Activated T-helper 1 cell treated with anti-CD3 and anti-CD28 coated beads, Interleukin-12 subunit alpha, Interleukin-12 subunit beta, Interleukin-2, Interleukin-4 antibody, amounts not matched to agents 30 ng/mL and 10 ng/mL and 1 ng/mL, durations not matched to agents 14 hours and 24 hours and 36 hours (primary cell): Measurements from ENCODE around the gene CLMN. TPM values are rescaled to one million over a fixed set of nuclear protein-coding genes. Genes with fewer than 3 reads are reported as not detected.

Source experiments
- DNase-seq: peaks from one replicate; pipeline ENCODE4 v3.0.0; 2021; ENCODE audit warnings: low spot score
- H3K27ac Mint-ChIP-seq: one replicate; pipeline ENCODE4 v1.8.0; 2021; ENCODE audit warnings: mild to moderate bottlenecking, mixed read lengths
- H3K27me3 Mint-ChIP-seq: one replicate; pipeline ENCODE4 v1.8.0; 2022; ENCODE audit warnings: mild to moderate bottlenecking, moderate library complexity, mixed read lengths; ENCODE audit not compliant: insufficient read depth
- H3K36me3 Mint-ChIP-seq: one replicate; pipeline ENCODE4 v1.8.0; 2021; ENCODE audit warnings: low read depth, mixed read lengths
- H3K4me1 Mint-ChIP-seq: one replicate; pipeline ENCODE4 v1.8.0; 2021; ENCODE audit warnings: low read depth, mixed read lengths
- H3K4me3 Mint-ChIP-seq: one replicate; pipeline ENCODE4 v1.8.0; 2021; ENCODE audit warnings: mild to moderate bottlenecking, moderate library complexity, mixed read lengths
- H3K9me3 Mint-ChIP-seq: one replicate; pipeline ENCODE4 v1.8.0; 2021; ENCODE audit warnings: mixed read lengths
- intact Hi-C: fragments of 100-400 bp; cut with micrococcal nuclease; formaldehyde crosslinking; loops from one replicate; pipeline ENCODE4 v1.15.1; 2024
- total RNA-seq: library from RNA; stranded (reverse); gene quantifications from 2 replicates; pipeline ENCODE4 v1.2.3, GENCODE V29; 2022

CLMN gene
- total RNA-seq, 1 donor from 2014 or later = 0.80 TPM

- DNase-seq = no peak
- Mint-ChIP-seq H3K4me1 (no peaks in the 10 kb centered on the region), H3K27me3 (no peaks in the 10 kb centered on the region), H3K27ac (no peak overlapping the region), H3K9me3 (no peaks in the 10 kb centered on the region), H3K4me3 (no peak overlapping the region), H3K36me3 (no peaks in the 10 kb centered on the region)
- intact Hi-C loops = no loop called here
Measured at GRCh38 chr14:95225251-95225887, 94.3 kb downstream of the CLMN start.

DNA sequence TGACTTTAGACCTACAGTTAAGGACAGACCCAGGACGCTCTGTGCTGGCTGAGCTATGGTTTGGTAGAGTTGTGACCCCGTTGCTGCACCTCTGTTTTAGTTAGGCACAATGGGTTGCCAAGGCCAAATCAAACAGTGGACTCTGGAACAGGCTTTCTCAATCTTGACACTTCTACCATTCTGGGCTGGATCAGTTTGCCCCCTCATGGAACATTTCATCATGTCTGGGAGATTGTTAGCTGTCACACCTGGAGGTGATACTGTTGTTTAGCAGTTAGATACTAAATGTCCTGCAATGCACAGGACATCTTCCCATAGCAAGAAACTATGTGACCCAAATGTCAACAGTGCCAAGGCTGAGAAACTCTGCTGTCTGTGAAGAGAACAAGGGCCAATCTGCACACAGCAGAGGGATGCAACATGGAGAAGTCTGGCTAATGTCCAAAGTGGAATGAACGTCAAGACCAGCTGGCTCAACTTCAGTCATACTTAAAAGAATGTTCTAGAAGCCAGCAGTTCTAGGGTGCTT is 96.8 kb downstream of the CLMN start:
- intact Hi-C loops = no loop called here
- no peaks in the 10 kb centered on the region for H3K9me3 Mint-ChIP-seq
- H3K27ac Mint-ChIP-seq = no peak overlapping the region
- H3K36me3 Mint-ChIP-seq = no peaks in the 10 kb centered on the region
- no peak overlapping the region for H3K4me3 Mint-ChIP-seq
- no peaks in the 10 kb centered on the region for H3K4me1 Mint-ChIP-seq
- H3K27me3 Mint-ChIP-seq = no peaks in the 10 kb centered on the region
- no peak for DNase-seq

GRCh38 chr14:95222151-95222631 is 97.5 kb downstream of the CLMN start:
- Mint-ChIP-seq H3K4me1 (no peaks in the 10 kb centered on the region), H3K27ac (no peak overlapping the region), H3K9me3 (no peaks in the 10 kb centered on the region), H3K4me3 (no peak overlapping the region), H3K27me3 (no peaks in the 10 kb centered on the region), H3K36me3 (no peaks in the 10 kb centered on the region)
- DNase-seq = no peak
- intact Hi-C loops = no loop called here

DNA sequence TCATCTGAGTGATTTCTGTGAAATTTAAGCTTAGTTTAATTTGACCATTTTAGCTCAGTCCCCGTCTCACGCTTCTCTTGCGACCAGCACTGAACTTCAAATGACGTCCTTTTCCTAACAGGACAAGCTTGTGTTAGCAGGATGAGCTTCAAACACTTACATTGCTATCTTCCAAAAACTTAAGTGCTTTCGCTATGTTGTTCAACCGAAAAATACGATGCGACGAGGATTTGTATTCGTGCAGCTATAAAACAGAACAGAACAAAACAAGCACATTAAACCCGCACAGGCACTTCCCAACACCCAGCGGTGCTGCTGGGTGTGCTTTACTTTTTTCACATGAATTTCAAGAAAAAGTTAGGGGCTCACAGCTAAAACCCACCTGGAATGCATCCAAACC is 98.2 kb downstream of the CLMN start:
- Mint-ChIP-seq H3K27ac (no peak overlapping the region), H3K4me1 (no peaks in the 10 kb centered on the region), H3K27me3 (no peaks in the 10 kb centered on the region), H3K4me3 (no peak overlapping the region), H3K9me3 (no peaks in the 10 kb centered on the region), H3K36me3 (no peaks in the 10 kb centered on the region)
- intact Hi-C loops = no loop called here
- DNase-seq = no peak

GRCh38 chr14:95220663-95221231 is 99.0 kb downstream of the CLMN start:
- Mint-ChIP-seq H3K9me3 (no peaks in the 10 kb centered on the region), H3K4me1 (no peaks in the 10 kb centered on the region), H3K4me3 (no peak overlapping the region), H3K27me3 (no peaks in the 10 kb centered on the region), H3K36me3 (no peaks in the 10 kb centered on the region), H3K27ac (no peak overlapping the region)
- DNase-seq = no peak
- intact Hi-C loops = no loop called here

GRCh38 chr14:95218472-95219193 is 101.1 kb downstream of the CLMN start:
- no peaks in the 10 kb centered on the region for H3K36me3 Mint-ChIP-seq
- intact Hi-C loops = no loop called here

DNA sequence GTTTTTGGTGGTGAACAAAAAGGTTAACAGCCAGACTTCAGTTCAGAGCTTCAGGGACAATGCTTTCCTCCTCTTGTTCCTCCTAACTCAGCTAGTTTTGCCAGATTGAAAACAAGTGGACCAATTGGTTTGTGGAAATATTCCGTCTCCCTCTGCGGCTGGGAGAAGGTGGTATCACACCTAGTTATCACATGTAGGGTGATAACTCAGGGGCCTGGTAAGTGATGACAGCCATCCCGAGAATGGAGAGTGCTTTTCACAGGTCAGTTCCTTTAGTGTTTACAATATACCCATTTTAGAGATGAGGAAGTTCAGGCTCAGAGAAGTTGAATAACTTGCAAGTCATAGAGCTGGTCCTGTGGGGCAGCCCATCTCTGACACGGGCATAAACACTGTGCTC is 101.7 kb downstream of the CLMN start:
- DNase-seq = no peak
- Mint-ChIP-seq H3K36me3 (no peaks in the 10 kb centered on the region), H3K27ac (no peak overlapping the region), H3K9me3 (no peaks in the 10 kb centered on the region), H3K27me3 (no peaks in the 10 kb centered on the region), H3K4me1 (no peaks in the 10 kb centered on the region), H3K4me3 (no peak overlapping the region)
- intact Hi-C loops = no loop called here

More at GRCh38 chr14:95218472-95219193, 101.1 kb downstream of the CLMN start:
- Mint-ChIP-seq H3K4me1 (no peaks in the 10 kb centered on the region), H3K9me3 (no peaks in the 10 kb centered on the region), H3K27ac (no peak overlapping the region), H3K4me3 (no peak overlapping the region), H3K27me3 (no peaks in the 10 kb centered on the region)
- DNase-seq = no peak

DNA sequence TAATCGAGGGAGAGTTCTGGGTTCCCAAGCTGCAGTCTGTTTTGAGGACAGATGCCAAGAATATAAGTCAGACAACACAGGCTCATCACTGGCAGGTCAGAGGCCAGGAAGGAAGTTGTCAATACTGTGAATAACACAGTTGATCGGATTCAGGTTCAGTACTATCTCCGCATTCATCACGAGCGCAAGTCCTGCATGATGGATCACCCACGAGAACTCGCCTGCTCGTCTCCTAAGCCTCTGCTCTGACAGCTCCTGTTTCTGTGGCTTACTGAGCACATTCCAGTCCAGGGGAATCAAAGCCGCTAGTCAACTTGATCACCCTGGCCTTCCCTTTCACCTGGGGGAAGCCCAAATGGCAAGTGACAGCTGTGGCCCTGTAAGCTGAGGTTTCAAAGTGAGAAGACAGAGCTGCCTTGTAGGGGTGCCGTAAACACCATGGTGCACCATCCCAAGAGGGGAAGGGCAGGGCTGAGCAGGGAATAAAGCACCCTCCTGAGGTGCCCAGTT is 102.3 kb downstream of the CLMN start:
- Mint-ChIP-seq H3K4me3 (no peak overlapping the region), H3K9me3 (no peaks in the 10 kb centered on the region)
- intact Hi-C loops = no loop called here

DNA sequence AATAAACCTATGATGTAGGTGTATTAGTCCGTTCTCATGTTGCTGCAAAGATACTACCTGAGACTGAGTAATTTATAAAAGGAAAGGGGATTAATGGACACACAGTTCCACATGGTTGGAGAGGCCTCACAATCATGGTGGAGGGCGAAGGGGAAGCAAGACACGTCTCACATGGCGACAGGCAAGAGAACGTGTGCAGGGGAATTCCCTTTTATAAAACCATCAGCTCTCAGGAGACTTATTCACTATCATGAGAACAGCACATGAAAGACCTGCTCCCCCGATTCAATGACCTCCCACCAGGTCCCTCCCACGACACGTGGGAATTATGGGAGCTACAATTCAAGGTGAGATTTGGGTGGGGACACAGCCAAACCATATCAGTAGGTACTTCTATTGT is 103.7 kb downstream of the CLMN start:
- H3K9me3 Mint-ChIP-seq = no peaks in the 10 kb centered on the region
- no peak overlapping the region for H3K27ac Mint-ChIP-seq

More for the DNA sequence above, 102.3 kb downstream of the CLMN start:
- DNase-seq = no peak
- Mint-ChIP-seq H3K4me1 (no peaks in the 10 kb centered on the region), H3K27ac (no peak overlapping the region), H3K36me3 (no peaks in the 10 kb centered on the region), H3K27me3 (no peaks in the 10 kb centered on the region)

DNA sequence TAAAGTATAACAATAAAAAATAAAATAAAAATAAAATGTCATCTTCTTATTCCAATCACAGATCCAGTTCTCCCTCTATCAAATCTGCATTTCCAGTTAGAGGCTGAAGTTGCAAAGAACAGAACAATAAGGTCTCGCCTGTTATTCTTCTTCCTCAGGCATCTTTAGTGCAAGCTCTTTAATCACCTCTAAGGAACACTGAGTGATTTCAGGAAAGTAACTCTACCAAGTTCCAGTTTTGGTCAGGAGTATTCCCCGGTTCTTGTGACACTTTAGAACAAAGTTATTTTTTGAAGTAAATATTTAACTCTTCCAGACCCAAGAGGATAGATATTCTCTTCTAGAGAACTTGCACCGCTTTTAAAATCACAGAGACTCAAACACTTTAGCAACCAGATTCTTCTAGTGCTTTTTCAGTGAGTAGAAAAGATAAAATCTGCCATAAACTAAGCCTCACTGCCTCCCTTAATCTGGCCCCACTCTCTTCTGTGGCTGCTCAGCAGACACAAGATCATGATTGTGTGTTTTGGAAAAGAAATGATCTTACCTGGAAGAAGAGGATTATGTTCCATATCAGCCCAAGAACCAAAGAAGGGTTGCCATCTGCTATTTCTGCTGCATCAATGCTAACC is 104.5 kb downstream of the CLMN start:
- Mint-ChIP-seq H3K27ac (no peak overlapping the region), H3K9me3 (no peaks in the 10 kb centered on the region), H3K4me1 (no peaks in the 10 kb centered on the region), H3K4me3 (no peak overlapping the region), H3K36me3 (no peaks in the 10 kb centered on the region), H3K27me3 (no peaks in the 10 kb centered on the region)
- DNase-seq = no peak
- intact Hi-C loops = no loop called here

More for the DNA sequence above, 103.7 kb downstream of the CLMN start:
- Mint-ChIP-seq H3K27me3 (no peaks in the 10 kb centered on the region), H3K4me1 (no peaks in the 10 kb centered on the region), H3K4me3 (no peak overlapping the region), H3K36me3 (no peaks in the 10 kb centered on the region)
- DNase-seq = no peak
- intact Hi-C loops = no loop called here

DNA sequence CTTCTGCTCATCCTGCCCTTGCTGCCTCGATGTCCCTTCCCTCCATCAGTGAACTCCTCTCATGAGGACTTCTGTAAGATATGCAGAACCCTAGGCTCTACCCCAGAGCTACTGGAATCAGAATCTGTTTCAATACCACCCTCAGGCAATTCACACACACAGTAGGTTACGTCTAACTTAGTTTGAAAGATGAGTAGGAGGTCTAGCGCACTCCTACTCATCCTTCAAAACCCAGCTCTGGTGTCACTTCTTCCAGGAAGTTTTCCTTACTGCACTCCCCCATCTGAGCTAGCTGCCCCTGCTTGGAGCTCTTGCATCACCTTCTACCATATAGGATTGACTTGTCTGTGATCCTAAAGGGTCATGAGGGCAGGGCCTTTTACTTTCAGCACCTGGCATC is 105.9 kb downstream of the CLMN start:
- H3K27me3 Mint-ChIP-seq = no peaks in the 10 kb centered on the region
- no peak overlapping the region for H3K27ac Mint-ChIP-seq

GRCh38 chr14:95211721-95212504 is 107.8 kb downstream of the CLMN start:
- no peaks in the 10 kb centered on the region for H3K36me3 Mint-ChIP-seq
- no peak overlapping the region for H3K27ac Mint-ChIP-seq
- DNase-seq = no peak
- no peaks in the 10 kb centered on the region for H3K9me3 Mint-ChIP-seq
- H3K4me1 Mint-ChIP-seq = no peaks in the 10 kb centered on the region
- no peaks in the 10 kb centered on the region for H3K27me3 Mint-ChIP-seq
- intact Hi-C loops = no loop called here
- no peak overlapping the region for H3K4me3 Mint-ChIP-seq

More for the DNA sequence above, 105.9 kb downstream of the CLMN start:
- no peaks in the 10 kb centered on the region for H3K9me3 Mint-ChIP-seq
- no peak overlapping the region for H3K4me3 Mint-ChIP-seq
- no peak for DNase-seq
- no peaks in the 10 kb centered on the region for H3K36me3 Mint-ChIP-seq
- intact Hi-C loops = no loop called here
- H3K4me1 Mint-ChIP-seq = no peaks in the 10 kb centered on the region
